Measurements from ENCODE around the gene RNF13. TPM values are rescaled to one million over a fixed set of nuclear protein-coding genes. Genes with fewer than 3 reads are reported as not detected.

The RNF13 gene
- polyA plus RNA-seq, 2 donors: 23.7 to 31.3 TPM

GRCh38 chr3:149848238-149848637 lies 35.2 kb downstream of the RNF13 start:
- Histone ChIP-seq H3K27ac (ENCODE audit: low read depth in 2 of 2, low read length in 1 of 2) (no peak overlapping the region), H3K36me3 (ENCODE audit: control insufficient read depth in 2 of 2, insufficient read depth in 2 of 2, low read length in 1 of 2) (peaks cover 0 to 4% of the 10 kb centered on the region in 2 donors), H3K4me3 (ENCODE audit: low read depth in 1 of 2, low read length in 2 of 2) (no peak overlapping the region), H3K9me3 (ENCODE audit: control insufficient read depth in 2 of 2, insufficient read depth in 1 of 2, low read depth in 1 of 2, low read length in 1 of 2) (no peaks in the 10 kb centered on the region), H3K4me1 (ENCODE audit: control insufficient read depth in 2 of 2, insufficient read depth in 2 of 2, low read length in 1 of 2) (no peaks in the 10 kb centered on the region), H3K27me3 (ENCODE audit: control insufficient read depth in 1 of 2, insufficient read depth in 2 of 2, low read length in 2 of 2) (no peaks in the 10 kb centered on the region)
- WGBS, 2 donors: 83 to 84% methylated on average over 1 of the region's 1 CpG

GRCh38 chr3:149848688-149849087 lies 35.7 kb downstream of the RNF13 start:
- no peaks in the 10 kb centered on the region for H3K27me3 ChIP-seq (ENCODE audit: control insufficient read depth in 1 of 2, insufficient read depth in 2 of 2, low read length in 2 of 2)
- peaks cover 0 to 4% of the 10 kb centered on the region in 2 donors for H3K36me3 ChIP-seq (ENCODE audit: control insufficient read depth in 2 of 2, insufficient read depth in 2 of 2, low read length in 1 of 2)
- H3K4me1 ChIP-seq (ENCODE audit: control insufficient read depth in 2 of 2, insufficient read depth in 2 of 2, low read length in 1 of 2): no peaks in the 10 kb centered on the region
- H3K9me3 ChIP-seq (ENCODE audit: control insufficient read depth in 2 of 2, insufficient read depth in 1 of 2, low read depth in 1 of 2, low read length in 1 of 2): no peaks in the 10 kb centered on the region
- no peak overlapping the region for H3K27ac ChIP-seq (ENCODE audit: low read depth in 2 of 2, low read length in 1 of 2)
- WGBS, 2 donors: 68 to 74% methylated on average over 1 of the region's 1 CpG
- H3K4me3 ChIP-seq (ENCODE audit: low read depth in 1 of 2, low read length in 2 of 2): no peak overlapping the region

GRCh38 chr3:149850787-149851584 lies 38.0 kb downstream of the RNF13 start:
- no peaks in the 10 kb centered on the region for H3K27me3 ChIP-seq (ENCODE audit: control insufficient read depth in 1 of 2, insufficient read depth in 2 of 2, low read length in 2 of 2)
- H3K36me3 ChIP-seq (ENCODE audit: control insufficient read depth in 2 of 2, insufficient read depth in 2 of 2, low read length in 1 of 2): peaks cover 0 to 4% of the 10 kb centered on the region in 2 donors
- H3K4me3 ChIP-seq (ENCODE audit: low read depth in 1 of 2, low read length in 2 of 2): no peak overlapping the region
- WGBS, 2 donors: 94 to 96% methylated on average over 6 of the region's 6 CpGs
- no peak overlapping the region for H3K27ac ChIP-seq (ENCODE audit: low read depth in 2 of 2, low read length in 1 of 2)
- no peaks in the 10 kb centered on the region for H3K9me3 ChIP-seq (ENCODE audit: control insufficient read depth in 2 of 2, insufficient read depth in 1 of 2, low read depth in 1 of 2, low read length in 1 of 2)
- H3K4me1 ChIP-seq (ENCODE audit: control insufficient read depth in 2 of 2, insufficient read depth in 2 of 2, low read length in 1 of 2): no peaks in the 10 kb centered on the region

GRCh38 chr3:149858911-149859310 lies 45.9 kb downstream of the RNF13 start:
- Histone ChIP-seq H3K4me1 (ENCODE audit: control insufficient read depth in 2 of 2, insufficient read depth in 2 of 2, low read length in 1 of 2) (no peaks in the 10 kb centered on the region), H3K4me3 (ENCODE audit: low read depth in 1 of 2, low read length in 2 of 2) (no peak overlapping the region), H3K9me3 (ENCODE audit: control insufficient read depth in 2 of 2, insufficient read depth in 1 of 2, low read depth in 1 of 2, low read length in 1 of 2) (no peaks in the 10 kb centered on the region), H3K27ac (ENCODE audit: low read depth in 2 of 2, low read length in 1 of 2) (no peak overlapping the region), H3K36me3 (ENCODE audit: control insufficient read depth in 2 of 2, insufficient read depth in 2 of 2, low read length in 1 of 2) (no peaks in the 10 kb centered on the region), H3K27me3 (ENCODE audit: control insufficient read depth in 1 of 2, insufficient read depth in 2 of 2, low read length in 2 of 2) (no peaks in the 10 kb centered on the region)
- 42 to 47% methylated on average over 2 of the region's 2 CpGs for WGBS, 2 donors

DNA sequence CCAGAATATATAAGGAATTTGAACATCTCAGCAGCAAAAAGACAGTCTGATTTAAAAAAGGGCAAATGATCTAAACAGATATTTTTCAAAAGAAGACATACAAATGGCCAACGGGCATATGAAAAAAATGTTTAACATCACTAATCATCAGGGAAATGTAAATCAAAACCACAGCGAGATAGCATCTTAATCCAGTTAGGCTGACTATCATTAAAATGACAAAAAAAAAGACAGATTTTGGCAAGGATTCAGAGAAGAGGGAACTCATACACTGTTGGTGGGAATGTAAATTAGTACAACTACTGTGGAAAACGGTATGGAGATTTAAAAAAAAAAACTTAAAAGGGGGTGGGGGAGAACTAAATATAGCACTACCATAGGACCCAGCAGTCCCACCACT lies 47.9 kb downstream of the RNF13 start:
- Histone ChIP-seq H3K4me3 (ENCODE audit: low read depth in 1 of 2, low read length in 2 of 2) (no peak overlapping the region), H3K4me1 (ENCODE audit: control insufficient read depth in 2 of 2, insufficient read depth in 2 of 2, low read length in 1 of 2) (no peaks in the 10 kb centered on the region), H3K27me3 (ENCODE audit: control insufficient read depth in 1 of 2, insufficient read depth in 2 of 2, low read length in 2 of 2) (no peaks in the 10 kb centered on the region), H3K27ac (ENCODE audit: low read depth in 2 of 2, low read length in 1 of 2) (no peak overlapping the region), H3K9me3 (ENCODE audit: control insufficient read depth in 2 of 2, insufficient read depth in 1 of 2, low read depth in 1 of 2, low read length in 1 of 2) (no peaks in the 10 kb centered on the region), H3K36me3 (ENCODE audit: control insufficient read depth in 2 of 2, insufficient read depth in 2 of 2, low read length in 1 of 2) (peaks cover 0 to 2% of the 10 kb centered on the region in 2 donors)
- 72 to 81% methylated on average over 3 of the region's 3 CpGs for WGBS, 2 donors

GRCh38 chr3:149867563-149867962 lies 54.5 kb downstream of the RNF13 start:
- Histone ChIP-seq H3K27ac (ENCODE audit: low read depth in 2 of 2, low read length in 1 of 2) (no peak overlapping the region), H3K4me3 (ENCODE audit: low read depth in 1 of 2, low read length in 2 of 2) (no peak overlapping the region), H3K36me3 (ENCODE audit: control insufficient read depth in 2 of 2, insufficient read depth in 2 of 2, low read length in 1 of 2) (peaks cover 2% of the 10 kb centered on the region in 2 donors), H3K4me1 (ENCODE audit: control insufficient read depth in 2 of 2, insufficient read depth in 2 of 2, low read length in 1 of 2) (no peaks in the 10 kb centered on the region), H3K27me3 (ENCODE audit: control insufficient read depth in 1 of 2, insufficient read depth in 2 of 2, low read length in 2 of 2) (no peaks in the 10 kb centered on the region), H3K9me3 (ENCODE audit: control insufficient read depth in 2 of 2, insufficient read depth in 1 of 2, low read depth in 1 of 2, low read length in 1 of 2) (no peaks in the 10 kb centered on the region)
- 92 to 100% methylated on average over 1 of the region's 1 CpG for WGBS, 2 donors

- Histone ChIP-seq H3K36me3 (ENCODE audit: control insufficient read depth in 2 of 2, insufficient read depth in 2 of 2, low read length in 1 of 2) (no peaks in the 10 kb centered on the region), H3K4me1 (ENCODE audit: control insufficient read depth in 2 of 2, insufficient read depth in 2 of 2, low read length in 1 of 2) (no peaks in the 10 kb centered on the region), H3K9me3 (ENCODE audit: control insufficient read depth in 2 of 2, insufficient read depth in 1 of 2, low read depth in 1 of 2, low read length in 1 of 2) (no peaks in the 10 kb centered on the region), H3K27me3 (ENCODE audit: control insufficient read depth in 1 of 2, insufficient read depth in 2 of 2, low read length in 2 of 2) (no peaks in the 10 kb centered on the region), H3K27ac (ENCODE audit: low read depth in 2 of 2, low read length in 1 of 2) (no peak overlapping the region), H3K4me3 (ENCODE audit: low read depth in 1 of 2, low read length in 2 of 2) (no peak overlapping the region)
- 90 to 93% methylated on average over 3 of the region's 3 CpGs for WGBS, 2 donors
Observed at GRCh38 chr3:149871855-149872254, 58.8 kb downstream of the RNF13 start.

GRCh38 chr3:149872589-149872988 lies 59.6 kb downstream of the RNF13 start:
- WGBS, 2 donors: 95 to 99% methylated on average over 2 of the region's 2 CpGs
- no peak overlapping the region for H3K27ac ChIP-seq (ENCODE audit: low read depth in 2 of 2, low read length in 1 of 2)
- no peaks in the 10 kb centered on the region for H3K4me1 ChIP-seq (ENCODE audit: control insufficient read depth in 2 of 2, insufficient read depth in 2 of 2, low read length in 1 of 2)
- no peaks in the 10 kb centered on the region for H3K27me3 ChIP-seq (ENCODE audit: control insufficient read depth in 1 of 2, insufficient read depth in 2 of 2, low read length in 2 of 2)
- H3K4me3 ChIP-seq (ENCODE audit: low read depth in 1 of 2, low read length in 2 of 2): no peak overlapping the region
- no peaks in the 10 kb centered on the region for H3K9me3 ChIP-seq (ENCODE audit: control insufficient read depth in 2 of 2, insufficient read depth in 1 of 2, low read depth in 1 of 2, low read length in 1 of 2)
- H3K36me3 ChIP-seq (ENCODE audit: control insufficient read depth in 2 of 2, insufficient read depth in 2 of 2, low read length in 1 of 2): no peaks in the 10 kb centered on the region

DNA sequence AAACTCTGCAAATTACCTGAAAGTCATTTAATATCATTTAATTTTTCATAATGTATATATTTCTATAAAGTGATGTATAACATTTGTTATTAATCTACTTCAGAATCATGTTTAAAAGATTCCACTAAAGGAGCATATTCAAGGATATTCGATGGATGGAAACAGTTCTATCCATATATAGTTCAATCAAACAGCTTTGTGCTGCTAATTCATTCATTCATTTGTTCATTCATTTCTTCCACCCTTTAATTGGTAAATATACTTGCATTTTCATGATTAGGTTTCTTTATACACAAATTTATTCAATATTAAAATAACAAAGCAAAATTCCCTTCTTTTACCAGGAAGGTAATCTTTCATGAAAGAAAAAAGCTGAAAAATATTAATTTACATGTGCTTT lies 64.7 kb downstream of the RNF13 start:
- Histone ChIP-seq H3K27me3 (ENCODE audit: control insufficient read depth in 1 of 2, insufficient read depth in 2 of 2, low read length in 2 of 2) (no peaks in the 10 kb centered on the region), H3K4me1 (ENCODE audit: control insufficient read depth in 2 of 2, insufficient read depth in 2 of 2, low read length in 1 of 2) (no peaks in the 10 kb centered on the region), H3K4me3 (ENCODE audit: low read depth in 1 of 2, low read length in 2 of 2) (no peak overlapping the region), H3K27ac (ENCODE audit: low read depth in 2 of 2, low read length in 1 of 2) (no peak overlapping the region), H3K9me3 (ENCODE audit: control insufficient read depth in 2 of 2, insufficient read depth in 1 of 2, low read depth in 1 of 2, low read length in 1 of 2) (no peaks in the 10 kb centered on the region), H3K36me3 (ENCODE audit: control insufficient read depth in 2 of 2, insufficient read depth in 2 of 2, low read length in 1 of 2) (no peaks in the 10 kb centered on the region)
- 92 to 95% methylated on average over 1 of the region's 1 CpG for WGBS, 2 donors

GRCh38 chr3:149879872-149880271 lies 66.9 kb downstream of the RNF13 start:
- no peak overlapping the region for H3K4me3 ChIP-seq (ENCODE audit: low read depth in 1 of 2, low read length in 2 of 2)
- H3K27me3 ChIP-seq (ENCODE audit: control insufficient read depth in 1 of 2, insufficient read depth in 2 of 2, low read length in 2 of 2): no peaks in the 10 kb centered on the region
- H3K9me3 ChIP-seq (ENCODE audit: control insufficient read depth in 2 of 2, insufficient read depth in 1 of 2, low read depth in 1 of 2, low read length in 1 of 2): no peaks in the 10 kb centered on the region
- H3K27ac ChIP-seq (ENCODE audit: low read depth in 2 of 2, low read length in 1 of 2): no peak overlapping the region
- no peaks in the 10 kb centered on the region for H3K4me1 ChIP-seq (ENCODE audit: control insufficient read depth in 2 of 2, insufficient read depth in 2 of 2, low read length in 1 of 2)
- H3K36me3 ChIP-seq (ENCODE audit: control insufficient read depth in 2 of 2, insufficient read depth in 2 of 2, low read length in 1 of 2): no peaks in the 10 kb centered on the region
- WGBS, 2 donors: 26 to 31% methylated on average over 2 of the region's 2 CpGs

All from esophagus (tissue), 2 donors.